MM.1S (cell line): ENCODE results near the gene NPW.

Source experiments
- DNase-seq: peaks from one replicate; pipeline ENCODE4 v3.0.0-alpha.2; 2015
- H2AFZ ChIP-seq: fragments of 300-600 bp; sonication (generic); 2 replicates; pipeline ENCODE4 v1.6.0; 2016; ENCODE audit warnings: antibody characterized with exemption, low read length
- H3F3A ChIP-seq: fragments of 300-600 bp; sonication (generic); 2 replicates; pipeline ENCODE4 v1.6.1; 2016; ENCODE audit warnings: mild to moderate bottlenecking, antibody characterized with exemption, low read length, moderate library complexity, mixed read lengths; ENCODE audit not compliant: insufficient read depth
- H3K27ac ChIP-seq: fragments of 300-600 bp; sonication (generic); 2 replicates; pipeline ENCODE4 v1.5.1; 2016; ENCODE audit warnings: mild to moderate bottlenecking, low read length
- H3K27me3 ChIP-seq: fragments of 300-600 bp; sonication (generic); replicated peaks from 2 replicates; pipeline ENCODE4 v1.6.0; 2016; ENCODE audit warnings: low read length; ENCODE audit not compliant: insufficient read depth
- H3K36me3 ChIP-seq: fragments of 300-600 bp; sonication (generic); replicated peaks from 2 replicates; pipeline ENCODE4 v1.6.1; 2016; ENCODE audit warnings: mild to moderate bottlenecking, low read length, mixed read lengths; ENCODE audit not compliant: insufficient read depth
- H3K4me1 ChIP-seq: fragments of 300-600 bp; sonication (generic); 2 replicates; pipeline ENCODE4 v1.6.1; 2016; ENCODE audit warnings: low read length, mixed read lengths
- H3K4me2 ChIP-seq: fragments of 300-600 bp; sonication (generic); 2 replicates; pipeline ENCODE4 v1.6.0; 2016; ENCODE audit warnings: low read depth, low read length
- H3K4me3 ChIP-seq: fragments of 300-600 bp; sonication (generic); 2 replicates; pipeline ENCODE4 v1.5.1; 2016; ENCODE audit warnings: low read length, mixed read lengths
- H3K79me2 ChIP-seq: fragments of 300-600 bp; sonication (generic); 2 replicates; pipeline ENCODE4 v1.6.1; 2016; ENCODE audit warnings: mixed run types, low read length, mixed read lengths
- H3K9ac ChIP-seq: fragments of 300-600 bp; sonication (generic); 2 replicates; pipeline ENCODE4 v1.6.1; 2016; ENCODE audit warnings: low read length, mixed read lengths
- H3K9me2 ChIP-seq: fragments of 300-600 bp; sonication (generic); replicated peaks from 2 replicates; pipeline ENCODE4 v1.6.1; 2016; ENCODE audit warnings: mild to moderate bottlenecking, low read length, mixed read lengths; ENCODE audit not compliant: insufficient read depth
- H3K9me3 ChIP-seq: fragments of 300-600 bp; sonication (generic); replicated peaks from 2 replicates; pipeline ENCODE4 v1.6.1; 2016; ENCODE audit warnings: mild to moderate bottlenecking, low read length, mixed read lengths; ENCODE audit not compliant: insufficient read depth
- H4K20me1 ChIP-seq: fragments of 300-600 bp; sonication (generic); 2 replicates; pipeline ENCODE4 v1.6.1; 2016; ENCODE audit warnings: mild to moderate bottlenecking, low read length, moderate library complexity, mixed read lengths; ENCODE audit not compliant: insufficient read depth
- EZH2 ChIP-seq: fragments of 300-600 bp; sonication (generic); optimal IDR thresholded peaks from 2 replicates; pipeline ENCODE3; 2017; ENCODE audit warnings: low read depth, mild to moderate bottlenecking, antibody characterized with exemption, low read length, mixed read lengths
- EZH2phosphoT487 ChIP-seq: fragments of 300-600 bp; sonication (generic); IDR thresholded peaks from 2 replicates; pipeline ENCODE4 v1.6.1; 2018; ENCODE audit warnings: antibody characterized with exemption, low read length
- TF ChIP-seq, protein P1 (sequence below): fragments of 300-600 bp; sonication (generic); IDR thresholded peaks from 2 replicates; pipeline ENCODE4 v1.5.1; 2016; ENCODE audit warnings: antibody characterized with exemption, low read length, mixed read lengths

Gene NPW

DNA sequence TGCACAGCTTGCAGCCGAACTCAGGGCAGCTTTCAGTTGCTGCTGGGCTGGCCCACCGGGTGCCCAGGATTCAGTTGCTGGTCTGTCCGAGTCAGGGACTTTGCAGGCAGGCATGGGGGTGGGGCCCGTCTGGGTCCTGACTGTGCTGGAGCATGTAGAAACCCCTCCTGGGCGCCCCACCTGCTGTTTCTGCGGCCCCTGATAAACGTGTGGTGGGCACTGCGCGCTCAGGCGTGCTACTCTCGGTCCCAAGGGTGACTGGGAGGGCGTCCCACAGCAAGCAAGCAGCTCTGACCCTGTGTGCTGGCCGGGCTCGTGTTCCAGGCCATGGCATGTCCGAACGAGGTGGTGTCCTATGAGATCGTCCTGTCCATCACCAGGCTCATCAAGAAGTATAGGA is 40.8 kb downstream of the NPW start:
- Histone ChIP-seq H3K27ac (no peak overlapping the region), H3K79me2 (no peaks in the 10 kb centered on the region), H3K4me3 (no peak overlapping the region), H3K9me2 (no peaks in the 10 kb centered on the region), H3K9me3 (no peaks in the 10 kb centered on the region), H3K27me3 (no peaks in the 10 kb centered on the region), H3K9ac (no peak overlapping the region), H3K4me1 (no peaks in the 10 kb centered on the region), H2AFZ (no peak overlapping the region), H3F3A (no peaks in the 10 kb centered on the region), H3K4me2 (no peak overlapping the region), H4K20me1 (no peaks in the 10 kb centered on the region), H3K36me3 (no peaks in the 10 kb centered on the region)
- DNase-seq: no peak
- no peak for TF ChIP-seq EZH2
- TF ChIP-seq EZH2phosphoT487: no peak
- TF ChIP-seq, protein P1, sequence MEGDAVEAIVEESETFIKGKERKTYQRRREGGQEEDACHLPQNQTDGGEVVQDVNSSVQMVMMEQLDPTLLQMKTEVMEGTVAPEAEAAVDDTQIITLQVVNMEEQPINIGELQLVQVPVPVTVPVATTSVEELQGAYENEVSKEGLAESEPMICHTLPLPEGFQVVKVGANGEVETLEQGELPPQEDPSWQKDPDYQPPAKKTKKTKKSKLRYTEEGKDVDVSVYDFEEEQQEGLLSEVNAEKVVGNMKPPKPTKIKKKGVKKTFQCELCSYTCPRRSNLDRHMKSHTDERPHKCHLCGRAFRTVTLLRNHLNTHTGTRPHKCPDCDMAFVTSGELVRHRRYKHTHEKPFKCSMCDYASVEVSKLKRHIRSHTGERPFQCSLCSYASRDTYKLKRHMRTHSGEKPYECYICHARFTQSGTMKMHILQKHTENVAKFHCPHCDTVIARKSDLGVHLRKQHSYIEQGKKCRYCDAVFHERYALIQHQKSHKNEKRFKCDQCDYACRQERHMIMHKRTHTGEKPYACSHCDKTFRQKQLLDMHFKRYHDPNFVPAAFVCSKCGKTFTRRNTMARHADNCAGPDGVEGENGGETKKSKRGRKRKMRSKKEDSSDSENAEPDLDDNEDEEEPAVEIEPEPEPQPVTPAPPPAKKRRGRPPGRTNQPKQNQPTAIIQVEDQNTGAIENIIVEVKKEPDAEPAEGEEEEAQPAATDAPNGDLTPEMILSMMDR: no peak

DNA sequence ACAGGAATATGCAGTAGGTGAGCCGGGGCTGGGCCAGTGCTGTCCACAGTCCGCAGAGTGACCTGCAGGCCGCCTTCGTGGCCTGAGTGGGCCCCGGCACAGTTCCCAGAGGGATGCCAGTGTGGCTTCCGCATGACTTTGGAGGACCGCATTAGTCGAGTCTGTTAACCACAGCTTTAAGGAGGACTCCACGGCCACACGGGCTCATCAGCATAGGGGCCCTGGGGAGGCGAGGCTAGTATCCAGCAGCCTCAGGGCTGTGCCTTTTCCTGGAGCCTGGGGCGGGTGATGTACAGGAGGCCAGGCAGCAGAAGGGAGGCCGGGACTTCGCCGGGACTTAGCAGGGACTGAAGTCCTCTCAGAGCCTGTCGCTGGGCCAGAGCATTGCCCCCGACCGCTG is 41.4 kb downstream of the NPW start:
- no peak overlapping the region for H3K9ac ChIP-seq
- H3K4me2 ChIP-seq: no peak overlapping the region
- no peaks in the 10 kb centered on the region for H3K4me1 ChIP-seq
- no peak overlapping the region for H2AFZ ChIP-seq
- H3K9me2 ChIP-seq: no peaks in the 10 kb centered on the region
- H3K4me3 ChIP-seq: no peak overlapping the region
- H4K20me1 ChIP-seq: no peaks in the 10 kb centered on the region
- no peaks in the 10 kb centered on the region for H3K79me2 ChIP-seq
- no peaks in the 10 kb centered on the region for H3K27me3 ChIP-seq
- H3F3A ChIP-seq: no peaks in the 10 kb centered on the region
- H3K27ac ChIP-seq: no peak overlapping the region
- TF ChIP-seq, protein P1: no peak
- TF ChIP-seq EZH2phosphoT487 (no peak), EZH2 (no peak)
- H3K9me3 ChIP-seq: no peaks in the 10 kb centered on the region
- H3K36me3 ChIP-seq: no peaks in the 10 kb centered on the region
- no peak for DNase-seq

DNA sequence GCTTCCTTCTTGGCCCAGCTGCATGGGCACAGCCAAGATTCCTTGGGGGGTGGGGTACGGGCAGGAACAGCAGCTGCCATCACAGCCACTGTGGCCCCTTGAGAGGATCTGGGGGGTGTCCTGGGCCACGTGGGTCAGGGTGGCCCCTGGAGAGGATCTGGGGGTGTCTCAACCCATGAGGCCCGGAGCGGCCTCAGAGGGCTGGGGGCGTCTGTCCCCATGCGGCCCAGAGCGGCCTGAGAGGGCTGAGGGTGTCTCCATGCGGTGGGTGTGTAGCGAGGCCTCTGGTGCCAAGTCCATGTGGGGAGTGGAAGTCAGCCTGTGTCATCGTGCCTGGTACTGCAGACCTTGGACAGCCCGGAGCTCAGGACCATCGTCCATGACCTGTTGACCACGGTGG is 41.9 kb downstream of the NPW start:
- H4K20me1 ChIP-seq: no peaks in the 10 kb centered on the region
- no peaks in the 10 kb centered on the region for H3K79me2 ChIP-seq
- H3K27me3 ChIP-seq: no peaks in the 10 kb centered on the region
- H3K9me3 ChIP-seq: no peaks in the 10 kb centered on the region
- H3K36me3 ChIP-seq: no peaks in the 10 kb centered on the region
- no peaks in the 10 kb centered on the region for H3F3A ChIP-seq
- no peak overlapping the region for H3K9ac ChIP-seq
- H3K9me2 ChIP-seq: no peaks in the 10 kb centered on the region
- H3K27ac ChIP-seq: no peak overlapping the region
- TF ChIP-seq EZH2 (no peak), EZH2phosphoT487 (no peak)
- TF ChIP-seq, protein P1: no peak
- H3K4me1 ChIP-seq: no peaks in the 10 kb centered on the region
- H3K4me3 ChIP-seq: no peak overlapping the region
- no peak for DNase-seq
- no peak overlapping the region for H3K4me2 ChIP-seq
- no peak overlapping the region for H2AFZ ChIP-seq

DNA sequence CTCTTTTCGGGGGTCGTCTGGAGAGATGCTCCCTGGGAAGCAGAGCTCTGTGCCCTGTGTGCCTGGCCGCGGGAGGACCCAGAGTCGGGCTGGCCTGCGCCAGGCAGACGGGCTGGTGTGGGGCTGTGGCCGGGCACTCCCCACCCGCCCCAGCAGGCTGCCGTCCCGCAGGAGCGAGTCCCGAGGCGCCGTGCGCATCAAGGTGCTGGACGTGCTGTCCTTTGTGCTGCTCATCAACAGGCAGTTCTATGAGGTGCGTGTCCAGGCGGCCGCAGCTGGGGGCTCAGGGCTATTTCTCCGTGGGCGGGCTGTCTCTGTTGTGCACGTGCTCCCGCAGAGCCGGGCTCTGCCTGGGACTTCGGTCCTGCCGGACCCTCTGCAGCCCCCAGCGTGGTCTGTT is 43.2 kb downstream of the NPW start:
- Histone ChIP-seq H3K4me3 (no peak overlapping the region), H3K9ac (no peak overlapping the region), H3K4me1 (no peaks in the 10 kb centered on the region), H3K9me2 (no peaks in the 10 kb centered on the region), H3K36me3 (no peaks in the 10 kb centered on the region), H3K27ac (no peak overlapping the region), H3K4me2 (no peak overlapping the region), H3F3A (no peaks in the 10 kb centered on the region), H3K9me3 (no peaks in the 10 kb centered on the region), H3K79me2 (no peaks in the 10 kb centered on the region), H2AFZ (no peak overlapping the region), H3K27me3 (no peaks in the 10 kb centered on the region), H4K20me1 (no peaks in the 10 kb centered on the region)
- TF ChIP-seq EZH2 (no peak), EZH2phosphoT487 (no peak)
- TF ChIP-seq, protein P1: no peak
- no peak for DNase-seq
